Activated CD8-positive, alpha-beta memory T cell treated with anti-CD3 and anti-CD28 coated beads, Interleukin-2, amount 50 U/mL, for 24 hours (primary cell): ENCODE results near the gene AKR1B1.

Source experiments
- DNase-seq: peaks from one replicate; pipeline ENCODE4 v3.0.0-alpha.2; 2020; ENCODE audit errors: extremely low read depth

AKR1B1 gene

GRCh38 chr7:134469622-134470021, 10.7 kb upstream of the AKR1B1 start:
- DNase-seq: no peak

- no peak for DNase-seq
Observed at GRCh38 chr7:134468475-134468874, 9.6 kb upstream of the AKR1B1 start.

- no peak for DNase-seq
Observed at GRCh38 chr7:134468054-134468453, 9.2 kb upstream of the AKR1B1 start.

- no peak for DNase-seq
Observed at GRCh38 chr7:134465491-134465890, 6.6 kb upstream of the AKR1B1 start.

- no peak for DNase-seq
Observed at GRCh38 chr7:134464496-134464895, 5.6 kb upstream of the AKR1B1 start.

- DNase-seq: no peak
Observed at GRCh38 chr7:134463751-134464150, 4.9 kb upstream of the AKR1B1 start.

- no peak for DNase-seq
Observed at GRCh38 chr7:134462337-134462925, 3.5 kb upstream of the AKR1B1 start.

GRCh38 chr7:134461916-134462315, 3.0 kb upstream of the AKR1B1 start:
- no peak for DNase-seq

GRCh38 chr7:134459981-134460380, 1.1 kb upstream of the AKR1B1 start:
- no peak for DNase-seq

- no peak for DNase-seq
Observed at GRCh38 chr7:134458341-134458805, 527 bp downstream of the AKR1B1 start.

- DNase-seq: no peak
Observed at GRCh38 chr7:134457210-134457609, 1.7 kb downstream of the AKR1B1 start.

- DNase-seq: no peak
Observed at GRCh38 chr7:134454277-134454676, 4.6 kb downstream of the AKR1B1 start.

- no peak for DNase-seq
Observed at GRCh38 chr7:134453518-134453917, 5.4 kb downstream of the AKR1B1 start.

- no peak for DNase-seq
Observed at GRCh38 chr7:134452991-134453473, 5.9 kb downstream of the AKR1B1 start.

GRCh38 chr7:134452419-134452838, 6.5 kb downstream of the AKR1B1 start:
- DNase-seq: no peak

- no peak for DNase-seq
Observed at GRCh38 chr7:134451656-134452055, 7.2 kb downstream of the AKR1B1 start.

GRCh38 chr7:134450294-134451000, 8.5 kb downstream of the AKR1B1 start:
- DNase-seq: no peak

GRCh38 chr7:134449680-134450079, 9.2 kb downstream of the AKR1B1 start:
- no peak for DNase-seq

- DNase-seq: no peak
Observed at GRCh38 chr7:134448356-134449229, 10.3 kb downstream of the AKR1B1 start.

- no peak for DNase-seq
Observed at GRCh38 chr7:134447383-134447782, 11.5 kb downstream of the AKR1B1 start.

- no peak for DNase-seq
Observed at GRCh38 chr7:134446923-134447322, 12.0 kb downstream of the AKR1B1 start.

- no peak for DNase-seq
Observed at GRCh38 chr7:134446446-134446845, 12.5 kb downstream of the AKR1B1 start.

- no peak for DNase-seq
Observed at GRCh38 chr7:134444961-134445315, 14.0 kb downstream of the AKR1B1 start.
